Activated naive CD4-positive, alpha-beta T cell treated with anti-CD3 and anti-CD28 coated beads, Interleukin-2, amount 50 U/mL, for 16 hours (primary cell): ENCODE results near the gene CBS.
A peak's percentile ranks its signal among the peaks of the same experiment; 100 is the strongest.
"Not testable (repeated sequence)": the region's sequence is repeated elsewhere in the genome, so short reads cannot be mapped to it uniquely, and the experiment has no call there.

Experiments used
- DNase-seq: peaks from one replicate; pipeline ENCODE4 v3.0.0-alpha.2; 2020

Gene CBS

DNA sequence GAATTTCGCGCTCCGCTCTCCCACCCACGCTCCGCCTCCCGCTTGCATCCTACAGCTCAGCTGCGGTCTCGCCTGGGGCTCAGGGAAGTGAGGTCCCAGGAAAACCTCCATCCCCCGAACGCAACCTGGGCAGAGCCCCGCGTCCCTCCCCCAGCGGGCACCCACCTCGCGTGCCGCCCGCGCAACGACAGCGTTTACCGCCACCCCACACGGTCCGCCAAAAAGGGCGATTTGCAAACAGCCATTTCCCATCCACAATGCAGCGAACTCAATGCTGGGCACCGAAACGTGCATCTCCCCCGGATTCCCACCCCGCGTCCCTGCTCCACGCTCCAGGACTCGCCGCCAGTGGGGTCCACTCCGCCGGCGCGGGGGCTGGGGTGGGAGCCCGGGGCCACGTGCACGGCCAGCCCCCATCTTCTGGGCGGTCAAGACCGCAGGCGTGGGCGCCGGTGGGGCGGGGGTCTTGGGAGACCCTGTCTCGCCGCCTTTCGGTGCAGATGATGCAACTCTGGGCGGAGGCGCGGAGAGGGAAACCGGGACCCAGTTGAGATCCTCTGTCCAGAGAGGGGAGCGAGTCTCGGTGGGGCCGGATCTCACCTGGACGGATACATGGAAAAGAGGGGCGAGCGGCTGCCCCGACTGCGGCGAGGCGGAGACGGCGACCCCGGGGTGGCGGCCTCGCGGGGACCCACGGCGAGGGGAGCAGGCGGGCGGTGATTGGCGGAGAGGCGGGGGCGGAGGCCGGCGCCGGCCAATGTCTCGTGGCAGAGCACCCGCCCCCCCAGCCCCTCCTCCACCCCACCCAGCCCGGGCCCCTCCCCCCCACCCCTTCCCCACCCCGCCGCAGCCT lies at the start of gene CBS:
CBS (minus strand) TSS at position 666 of the 853 bp plus-strand sequence. CDS start 3,642 bp downstream, outside the sequence.
- DNase-seq = not testable (repeated sequence)

DNA sequence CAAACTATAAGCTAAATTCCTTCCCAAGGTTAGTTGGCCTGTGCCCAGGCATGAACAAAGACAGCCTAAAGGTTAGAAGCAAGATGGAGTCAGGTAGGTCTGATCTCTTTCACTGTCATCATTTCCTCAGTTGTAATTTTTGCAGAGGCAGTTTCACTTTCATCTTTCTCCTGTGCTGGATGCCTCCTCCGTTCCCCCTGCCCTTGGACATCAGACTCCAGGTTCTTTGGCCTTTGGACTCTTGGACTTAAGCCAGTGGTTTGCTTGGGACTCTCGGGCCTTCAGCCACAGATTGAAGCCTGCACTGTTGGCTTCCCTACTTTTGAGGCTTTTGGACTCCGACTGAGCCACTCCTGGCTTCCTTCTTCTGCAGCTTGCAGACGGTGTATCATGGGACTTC lies 40.3 kb upstream of the CBS start:
- DNase-seq = not testable (repeated sequence)

- not testable (repeated sequence) for DNase-seq
Observed at GRCh38 chr21:43114483-43114882, 38.8 kb upstream of the CBS start.

GRCh38 chr21:43109006-43109405 lies 33.4 kb upstream of the CBS start:
- DNase-seq = not testable (repeated sequence)

DNA sequence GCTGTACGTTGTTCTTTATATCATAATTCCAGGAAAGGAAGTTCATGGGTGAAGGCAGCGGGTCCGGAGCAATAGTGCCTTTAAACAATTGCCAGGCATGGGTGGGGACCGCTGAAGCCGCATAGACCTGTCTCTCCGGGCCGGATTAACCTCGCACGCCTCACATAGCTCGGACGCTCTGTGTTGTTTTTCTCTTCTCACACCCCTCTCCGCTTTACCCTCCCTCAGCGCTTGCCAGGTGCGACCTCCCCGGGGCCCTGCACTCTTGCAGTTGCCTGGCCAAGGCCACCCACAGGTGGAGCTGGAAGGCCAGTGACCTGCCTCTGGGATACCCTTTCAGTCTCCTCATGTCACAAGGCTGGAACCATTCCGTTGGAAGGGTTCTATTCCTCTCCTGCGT lies 32.5 kb upstream of the CBS start:
- DNase-seq = not testable (repeated sequence)

GRCh38 chr21:43107794-43108137 lies 32.1 kb upstream of the CBS start:
- not testable (repeated sequence) for DNase-seq

- DNase-seq = peak; percentile 69
Observed at GRCh38 chr21:43106965-43107793, 31.5 kb upstream of the CBS start, which contains the start of gene U2AF1. Gene U2AF1 (minus strand): TSS chr21:43107570. CDS start chr21:43107494, 76 bp downstream.

- DNase-seq = not testable (repeated sequence)
Observed at GRCh38 chr21:43104642-43105041, 29.0 kb upstream of the CBS start.

DNA sequence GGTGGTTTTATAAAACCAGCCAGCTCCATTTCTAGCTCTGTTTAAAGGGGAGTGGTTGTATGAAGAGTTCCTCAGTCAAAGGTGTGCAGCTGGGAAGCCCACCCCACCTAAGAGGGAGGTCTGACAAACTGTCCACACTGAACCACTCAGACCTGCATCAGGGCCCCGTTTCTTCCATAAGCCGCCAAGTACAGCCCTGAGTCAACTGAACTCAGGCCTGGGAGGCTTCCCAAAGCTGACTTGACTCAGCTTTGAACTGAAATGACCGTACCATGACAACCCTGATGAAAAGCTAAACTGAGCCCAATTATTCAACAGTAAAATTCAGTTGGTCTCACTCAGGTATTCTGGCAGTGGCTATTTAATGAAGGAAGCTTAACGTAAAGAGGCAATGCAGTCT lies 26.6 kb upstream of the CBS start:
- DNase-seq = not testable (repeated sequence)

GRCh38 chr21:43101676-43102075 lies 26.0 kb upstream of the CBS start:
- DNase-seq = not testable (repeated sequence)

DNA sequence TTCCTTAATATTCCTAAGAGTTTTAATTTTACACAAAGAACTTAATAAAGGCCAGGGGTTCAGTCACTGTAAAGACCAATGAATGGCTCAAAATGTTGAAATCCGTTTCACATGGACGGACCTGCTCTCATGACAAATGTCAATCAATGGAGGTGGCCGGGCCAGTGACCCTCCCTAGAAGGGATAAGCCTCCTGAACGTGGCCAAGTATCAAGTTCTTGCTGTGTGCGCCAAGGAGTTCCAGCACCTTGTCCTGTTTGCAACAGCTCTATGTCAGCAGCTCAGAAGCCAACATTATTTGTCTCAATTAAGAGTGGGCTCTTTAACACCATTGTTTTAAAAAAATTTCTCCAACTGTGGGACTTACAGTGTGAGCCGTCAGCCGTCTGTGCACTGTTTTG lies 25.4 kb upstream of the CBS start:
- DNase-seq = not testable (repeated sequence)

GRCh38 chr21:43091979-43092614 lies 16.5 kb upstream of the CBS start:
- not testable (repeated sequence) for DNase-seq

DNA sequence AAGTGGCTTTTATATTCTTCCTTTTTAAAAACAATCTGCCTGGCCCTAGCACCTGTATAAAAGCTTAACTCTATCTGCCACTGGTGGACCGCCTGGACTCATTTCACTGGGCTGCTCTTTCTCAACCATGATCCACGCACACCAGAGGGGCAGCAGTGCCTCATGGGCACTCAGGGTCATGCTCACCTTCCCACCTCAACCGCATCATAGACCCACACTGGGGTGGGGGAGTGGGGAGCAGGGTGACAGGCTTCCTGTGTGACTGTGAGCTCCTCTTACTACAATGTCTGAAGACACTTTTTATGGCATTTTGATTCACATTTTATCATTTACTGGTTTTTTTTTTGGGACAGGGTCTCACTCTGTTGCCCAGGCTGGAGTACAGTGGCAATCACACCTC lies 15.3 kb upstream of the CBS start:
- not testable (repeated sequence) for DNase-seq

DNA sequence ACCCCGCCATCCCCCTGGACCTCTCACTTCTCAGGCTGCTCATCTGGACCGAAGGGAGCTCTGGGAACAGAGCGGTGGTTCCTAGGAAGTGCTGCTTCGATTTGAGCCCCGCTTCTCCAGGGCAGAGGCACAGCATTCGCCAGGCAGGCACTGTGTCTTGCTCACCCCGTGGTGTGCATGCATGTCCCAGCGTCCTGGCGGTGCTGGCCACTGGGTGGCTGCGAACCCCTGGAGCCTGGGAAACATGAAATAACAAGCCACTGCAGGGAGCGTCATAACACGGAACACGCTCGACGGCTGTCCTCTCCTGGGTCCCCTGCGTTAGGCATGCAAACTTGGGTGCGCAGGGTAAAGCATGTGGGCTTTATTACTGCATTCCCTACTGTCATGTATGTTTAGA lies 13.8 kb upstream of the CBS start:
- not testable (repeated sequence) for DNase-seq

DNA sequence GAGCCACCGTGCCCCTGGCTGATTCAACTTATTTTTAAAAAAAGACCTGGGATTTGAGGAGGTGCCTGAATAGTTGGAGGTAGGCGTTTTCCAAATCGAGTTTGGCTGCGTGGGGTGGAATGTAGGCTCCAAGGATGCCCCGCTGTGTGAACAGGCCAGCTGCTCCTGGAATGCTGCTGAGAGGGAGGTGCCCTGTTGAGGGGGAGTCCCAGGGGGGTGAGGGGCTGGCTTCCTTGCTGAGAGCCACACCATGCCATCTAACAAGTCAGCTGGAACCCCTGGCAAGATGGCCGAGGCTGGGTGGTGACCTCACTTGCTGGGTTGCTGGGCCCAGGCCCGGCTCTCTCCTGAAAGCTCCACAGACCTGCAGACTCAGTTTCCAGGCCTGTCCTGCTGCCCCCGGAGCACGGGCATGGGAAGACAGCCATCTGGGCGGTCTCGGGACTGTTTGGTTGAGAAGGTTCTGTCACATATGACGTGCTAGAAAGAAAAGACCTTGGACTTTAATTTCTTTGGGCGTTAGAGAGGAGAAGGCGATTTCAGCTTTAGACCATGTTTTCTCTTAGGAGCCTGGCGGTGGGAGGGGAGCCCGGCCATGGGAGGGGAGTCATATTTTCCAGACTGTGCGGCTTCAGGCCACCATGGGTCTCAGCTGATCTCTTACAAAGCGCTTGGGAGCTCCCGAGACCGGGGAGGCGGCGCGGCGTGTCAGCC lies 7.1 kb upstream of the CBS start:
- DNase-seq = not testable (repeated sequence)

GRCh38 chr21:43076643-43077042 lies 1.0 kb upstream of the CBS start:
- DNase-seq = not testable (repeated sequence)

DNA sequence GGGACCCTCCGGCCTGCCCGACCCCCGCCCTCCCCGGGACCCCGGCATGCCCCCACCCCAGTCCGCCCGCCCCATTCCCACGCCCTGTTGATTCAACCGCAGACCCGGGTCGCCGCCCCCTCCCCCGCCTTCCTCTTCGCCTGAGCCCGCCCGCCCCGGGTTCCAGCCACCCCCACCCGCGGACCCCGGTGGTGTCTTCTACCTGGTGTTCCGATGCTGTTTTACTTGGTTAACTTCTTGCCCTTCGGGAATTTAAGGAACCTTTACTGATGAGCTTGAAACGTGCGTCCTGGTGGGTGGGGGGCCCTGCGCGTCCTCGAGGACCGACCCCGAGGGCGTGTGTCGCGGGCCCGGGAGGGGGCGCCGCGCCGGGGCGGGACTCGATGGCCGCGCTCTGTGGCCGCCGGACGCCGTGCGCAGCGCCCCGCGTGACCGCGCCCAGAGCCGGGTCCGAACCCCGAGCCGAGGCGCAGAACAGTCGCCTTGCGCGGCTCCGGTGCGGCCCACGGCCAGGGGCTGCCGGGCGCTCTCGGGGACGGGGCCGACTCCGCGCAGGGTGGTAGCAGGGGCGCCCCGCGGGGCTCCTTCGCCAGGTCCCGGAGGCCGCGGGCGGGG lies 495 bp upstream of the CBS start:
- DNase-seq = not testable (repeated sequence)

DNA sequence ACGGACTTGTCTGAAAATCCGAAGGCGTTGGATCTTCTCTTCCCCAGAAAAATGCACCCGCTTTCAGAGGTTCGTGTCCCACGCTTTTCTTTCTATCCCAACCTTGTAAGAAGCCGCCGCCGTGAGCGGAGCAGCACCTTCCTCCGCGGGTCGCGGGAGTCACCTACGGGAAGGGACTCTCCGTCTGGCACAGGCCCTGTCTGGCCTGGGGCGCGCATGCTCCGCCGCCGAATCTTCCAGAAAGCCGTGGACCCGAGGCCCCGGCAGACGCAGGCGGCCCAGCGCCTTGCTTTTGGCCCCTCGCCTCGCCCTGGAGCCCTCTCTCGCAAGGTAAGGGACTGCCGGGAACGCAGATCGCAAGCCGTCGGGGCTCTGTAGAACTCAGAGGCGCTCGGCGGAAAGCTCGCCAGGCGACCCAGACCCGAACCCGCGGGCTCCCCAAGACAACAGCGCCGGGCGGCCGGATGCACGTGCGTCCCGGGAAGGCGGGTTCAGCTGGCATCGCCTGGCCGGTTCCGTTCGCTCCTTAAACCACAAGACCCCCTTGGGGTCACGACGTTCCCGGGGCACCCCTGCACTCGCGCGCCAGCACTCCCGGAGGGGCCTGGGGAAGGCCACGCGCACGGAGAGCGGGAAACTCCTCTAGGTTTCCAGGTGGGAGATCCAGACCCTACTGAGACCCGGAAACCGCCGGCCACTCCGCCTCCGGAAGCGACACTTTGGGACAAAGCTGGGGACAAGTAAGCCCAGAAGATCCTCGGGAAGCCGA lies 1.1 kb downstream of the CBS start:
- DNase-seq = not testable (repeated sequence)

DNA sequence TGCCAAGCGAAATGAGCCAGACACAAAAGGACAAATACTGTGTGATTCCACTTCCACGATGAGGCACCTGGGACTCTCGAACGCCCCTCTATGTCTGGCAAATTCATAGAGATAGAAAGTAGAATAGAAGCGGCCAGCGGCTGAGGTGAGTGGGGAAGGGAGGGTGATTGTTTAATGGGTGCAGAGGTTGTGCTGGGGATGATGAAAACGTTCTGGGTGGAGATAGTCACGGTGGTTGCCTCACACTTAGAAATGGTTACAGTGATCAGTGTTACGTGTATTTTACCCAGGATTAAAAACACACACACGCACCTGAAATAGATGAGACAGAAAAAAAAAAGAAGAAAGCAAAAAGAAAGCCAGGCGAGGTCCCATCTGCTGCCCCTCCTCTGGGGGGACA lies 2.9 kb downstream of the CBS start:
- DNase-seq = not testable (repeated sequence)

- DNase-seq = not testable (repeated sequence)
Observed at GRCh38 chr21:43069682-43070081, 6.0 kb downstream of the CBS start.

DNA sequence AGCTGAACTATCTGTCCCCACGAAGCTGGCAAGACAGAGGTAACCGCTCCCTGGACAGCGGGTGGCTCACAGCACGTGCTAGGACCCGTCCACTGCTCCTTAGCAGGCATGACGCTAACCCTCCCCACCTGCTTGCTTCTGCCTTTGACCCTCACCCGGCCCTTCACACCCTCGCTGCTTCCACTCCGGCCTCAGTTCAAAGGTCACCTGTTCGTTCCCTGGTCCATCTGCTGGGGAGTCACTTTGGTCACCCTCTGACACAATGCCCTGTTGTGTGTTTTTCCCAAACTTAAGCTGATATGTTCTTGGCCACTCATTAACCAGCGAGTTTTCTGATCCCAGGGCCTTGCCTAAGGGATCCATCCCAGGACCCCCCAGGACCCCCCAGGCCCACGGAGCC lies 7.6 kb downstream of the CBS start:
- not testable (repeated sequence) for DNase-seq
